Fibroblast of lung (primary cell): Measurements from ENCODE around the gene TP73.

Experiments used
- CTCF ChIP-seq, 2 donors: IDR thresholded peaks in 1 of 2; conservative IDR thresholded peaks in 1 of 2; 1 replicate in 1 of 2; 2 replicates in 1 of 2; pipeline ENCODE4 v1.5.1; 2011 to 2012; ENCODE audit warnings: low read length in 2 of 2, control low read depth in 1 of 2, inconsistent platforms in 1 of 2, low read depth in 1 of 2, mild to moderate bottlenecking in 1 of 2
- EZH2 ChIP-seq: IDR thresholded peaks from 2 replicates; pipeline ENCODE4 v1.5.1; 2012; ENCODE audit warnings: low read length, control low read depth, mild to moderate bottlenecking; ENCODE audit errors: missing control alignments

GRCh38 chr1:3736708-3737107, 84.4 kb downstream of the TP73 start:
- TF ChIP-seq CTCF (conservative IDR thresholded peaks at IDR 0.05 in 1 of 2, IDR thresholded peaks at IDR 0.05 in 1 of 2; ENCODE audit: low read depth in 1 of 2, low read length in 2 of 2), result no peak
- no peak for TF ChIP-seq EZH2
